ENCODE data around the gene MSH2. TPM values are rescaled to one million over a fixed set of nuclear protein-coding genes. Genes with fewer than 3 reads are reported as not detected.

The MSH2 gene
- total RNA-seq, 1 donor from 2014 or later, result 16.0 TPM

DNA sequence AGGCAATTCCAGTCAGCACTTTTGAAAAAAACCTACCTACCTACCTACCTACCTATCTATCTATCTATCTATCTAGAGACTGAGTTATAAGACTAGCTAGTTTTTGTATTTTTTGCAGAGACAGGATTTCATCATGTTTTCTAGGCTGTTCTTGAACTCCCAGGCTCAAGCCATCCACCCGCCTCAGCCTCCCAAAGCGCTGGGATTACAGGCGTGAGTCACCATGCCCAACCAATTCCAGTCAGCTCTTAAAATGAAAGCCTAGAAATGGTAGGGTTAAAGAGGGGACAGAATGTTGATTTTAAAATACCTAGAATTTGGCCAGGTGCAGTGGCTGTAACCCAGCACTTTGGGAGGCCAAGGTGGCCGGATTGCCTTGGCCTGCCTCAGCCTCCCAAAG lies 19.1 kb downstream of the MSH2 start:
- H4K20me1 ChIP-seq (ENCODE audit: insufficient read depth, low read length), result no peaks in the 10 kb centered on the region
- Mint-ChIP-seq H3K9me3 (ENCODE audit: unreplicated experiment) (no peaks in the 10 kb centered on the region), H3K27me3 (ENCODE audit: low read depth, unreplicated experiment) (no peaks in the 10 kb centered on the region), H3K27ac (ENCODE audit: unreplicated experiment) (no peak overlapping the region), H3K4me1 (ENCODE audit: low read depth, unreplicated experiment) (no peaks in the 10 kb centered on the region), H3K4me3 (ENCODE audit: unreplicated experiment) (no peak overlapping the region), H3K36me3 (ENCODE audit: low read depth, unreplicated experiment) (peaks cover 4% of the 10 kb centered on the region)
- DNase-seq (ENCODE audit: low read depth), result no peak
- no peaks in the 10 kb centered on the region for H3K9me3 ChIP-seq (ENCODE audit: insufficient read depth, low read depth, low read length)
- FAIRE-seq, result no peak
- no peak overlapping the region for H3K9ac ChIP-seq (ENCODE audit: low read length)
- no peak overlapping the region for H3K4me3 ChIP-seq (ENCODE audit: insufficient read depth, low read depth, low read length)
- no peaks in the 10 kb centered on the region for H3K27me3 ChIP-seq (ENCODE audit: insufficient read depth, low read length)
- no peak for TF ChIP-seq EZH2 (IDR thresholded peaks at IDR 0.05; ENCODE audit: insufficient read depth, low read length)
- TF ChIP-seq, protein P1, sequence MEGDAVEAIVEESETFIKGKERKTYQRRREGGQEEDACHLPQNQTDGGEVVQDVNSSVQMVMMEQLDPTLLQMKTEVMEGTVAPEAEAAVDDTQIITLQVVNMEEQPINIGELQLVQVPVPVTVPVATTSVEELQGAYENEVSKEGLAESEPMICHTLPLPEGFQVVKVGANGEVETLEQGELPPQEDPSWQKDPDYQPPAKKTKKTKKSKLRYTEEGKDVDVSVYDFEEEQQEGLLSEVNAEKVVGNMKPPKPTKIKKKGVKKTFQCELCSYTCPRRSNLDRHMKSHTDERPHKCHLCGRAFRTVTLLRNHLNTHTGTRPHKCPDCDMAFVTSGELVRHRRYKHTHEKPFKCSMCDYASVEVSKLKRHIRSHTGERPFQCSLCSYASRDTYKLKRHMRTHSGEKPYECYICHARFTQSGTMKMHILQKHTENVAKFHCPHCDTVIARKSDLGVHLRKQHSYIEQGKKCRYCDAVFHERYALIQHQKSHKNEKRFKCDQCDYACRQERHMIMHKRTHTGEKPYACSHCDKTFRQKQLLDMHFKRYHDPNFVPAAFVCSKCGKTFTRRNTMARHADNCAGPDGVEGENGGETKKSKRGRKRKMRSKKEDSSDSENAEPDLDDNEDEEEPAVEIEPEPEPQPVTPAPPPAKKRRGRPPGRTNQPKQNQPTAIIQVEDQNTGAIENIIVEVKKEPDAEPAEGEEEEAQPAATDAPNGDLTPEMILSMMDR (IDR thresholded peaks at IDR 0.05; ENCODE audit: insufficient read depth, low read depth, low read length), result no peak
- peaks cover 3% of the 10 kb centered on the region for H3K36me3 ChIP-seq (ENCODE audit: insufficient read depth, low read length)
- H3K79me2 ChIP-seq (ENCODE audit: insufficient read depth, low read length), result no peaks in the 10 kb centered on the region
- no peak overlapping the region for H3K27ac ChIP-seq (ENCODE audit: low read depth, low read length)
- peaks cover 4% of the 10 kb centered on the region for H3K4me1 ChIP-seq (ENCODE audit: insufficient read depth, low read length)
- no peak overlapping the region for H2AFZ ChIP-seq (ENCODE audit: low read depth, low read length)
- no peak overlapping the region for H3K4me2 ChIP-seq (ENCODE audit: low read length)

DNA sequence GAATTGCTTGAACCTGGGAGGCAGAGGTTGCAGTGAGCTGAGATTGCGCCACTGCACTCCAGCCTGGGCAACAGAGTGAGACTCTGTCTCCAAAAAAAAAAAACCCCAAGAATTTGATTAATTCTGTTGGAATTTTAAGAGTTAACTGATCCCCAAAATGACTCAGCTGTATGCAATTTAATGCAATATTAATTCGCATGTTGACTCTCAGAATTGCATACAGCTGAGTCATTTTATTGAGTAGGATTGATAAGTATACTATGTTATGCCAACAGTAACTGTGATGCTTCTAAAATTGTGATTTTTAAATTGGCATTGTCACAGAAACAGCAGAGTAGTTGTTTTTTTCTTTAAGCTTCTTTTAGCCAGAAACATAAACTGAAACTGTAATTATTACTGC lies 19.6 kb downstream of the MSH2 start:
- Histone ChIP-seq H3K9ac (ENCODE audit: low read length) (no peak overlapping the region), H3K4me2 (ENCODE audit: low read length) (peak overlapping the region; percentile 17), H3K4me3 (ENCODE audit: insufficient read depth, low read depth, low read length) (no peak overlapping the region), H3K79me2 (ENCODE audit: insufficient read depth, low read length) (no peaks in the 10 kb centered on the region), H3K27ac (ENCODE audit: low read depth, low read length) (peak overlapping the region; percentile 38), H3K9me3 (ENCODE audit: insufficient read depth, low read depth, low read length) (no peaks in the 10 kb centered on the region), H3K27me3 (ENCODE audit: insufficient read depth, low read length) (no peaks in the 10 kb centered on the region), H4K20me1 (ENCODE audit: insufficient read depth, low read length) (no peaks in the 10 kb centered on the region), H3K4me1 (ENCODE audit: insufficient read depth, low read length) (peaks cover 4% of the 10 kb centered on the region), H3K36me3 (ENCODE audit: insufficient read depth, low read length) (peaks cover 3% of the 10 kb centered on the region), H2AFZ (ENCODE audit: low read depth, low read length) (no peak overlapping the region)
- no peak overlapping the region for H3K4me3 Mint-ChIP-seq (ENCODE audit: unreplicated experiment)
- no peaks in the 10 kb centered on the region for H3K9me3 Mint-ChIP-seq (ENCODE audit: unreplicated experiment)
- H3K27ac Mint-ChIP-seq (ENCODE audit: unreplicated experiment), result no peak overlapping the region
- DNase-seq (ENCODE audit: low read depth), result peak; percentile 56
- no peaks in the 10 kb centered on the region for H3K27me3 Mint-ChIP-seq (ENCODE audit: low read depth, unreplicated experiment)
- no peaks in the 10 kb centered on the region for H3K4me1 Mint-ChIP-seq (ENCODE audit: low read depth, unreplicated experiment)
- FAIRE-seq, result no peak
- H3K36me3 Mint-ChIP-seq (ENCODE audit: low read depth, unreplicated experiment), result peaks cover 4% of the 10 kb centered on the region
- no peak for TF ChIP-seq EZH2 (IDR thresholded peaks at IDR 0.05; ENCODE audit: insufficient read depth, low read length)
- TF ChIP-seq, protein P1 (IDR thresholded peaks at IDR 0.05; ENCODE audit: insufficient read depth, low read depth, low read length), result no peak

DNA sequence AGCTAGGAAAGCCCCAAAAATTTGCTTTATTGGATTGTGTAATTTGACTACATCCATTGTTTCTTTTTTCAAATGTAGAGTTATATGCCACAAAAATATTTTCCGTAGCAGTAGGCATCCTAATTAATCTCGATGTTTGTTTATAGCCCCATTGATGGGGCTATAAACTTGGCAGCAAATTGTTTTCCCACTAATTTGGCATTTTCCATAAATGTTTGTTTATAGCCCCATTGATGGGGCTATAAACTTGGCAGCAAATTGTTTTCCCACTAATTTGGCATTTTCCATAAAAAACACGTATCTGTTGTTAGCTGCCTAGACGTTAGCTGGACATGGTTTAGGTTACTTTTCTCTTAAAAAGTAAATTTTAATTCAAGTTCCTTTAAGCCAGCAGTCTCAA lies 23.8 kb downstream of the MSH2 start:
- H3K4me3 Mint-ChIP-seq (ENCODE audit: unreplicated experiment), result no peak overlapping the region
- Histone ChIP-seq H4K20me1 (ENCODE audit: insufficient read depth, low read length) (no peaks in the 10 kb centered on the region), H3K27me3 (ENCODE audit: insufficient read depth, low read length) (no peaks in the 10 kb centered on the region), H3K9ac (ENCODE audit: low read length) (no peak overlapping the region), H3K4me1 (ENCODE audit: insufficient read depth, low read length) (peaks cover 4% of the 10 kb centered on the region), H3K79me2 (ENCODE audit: insufficient read depth, low read length) (no peaks in the 10 kb centered on the region), H3K27ac (ENCODE audit: low read depth, low read length) (no peak overlapping the region), H3K4me2 (ENCODE audit: low read length) (no peak overlapping the region), H3K4me3 (ENCODE audit: insufficient read depth, low read depth, low read length) (no peak overlapping the region), H3K9me3 (ENCODE audit: insufficient read depth, low read depth, low read length) (no peaks in the 10 kb centered on the region), H2AFZ (ENCODE audit: low read depth, low read length) (no peak overlapping the region), H3K36me3 (ENCODE audit: insufficient read depth, low read length) (peaks cover 15% of the 10 kb centered on the region)
- DNase-seq (ENCODE audit: low read depth), result no peak
- peaks cover 4% of the 10 kb centered on the region for H3K36me3 Mint-ChIP-seq (ENCODE audit: low read depth, unreplicated experiment)
- peaks cover 2% of the 10 kb centered on the region for H3K9me3 Mint-ChIP-seq (ENCODE audit: unreplicated experiment)
- no peaks in the 10 kb centered on the region for H3K27me3 Mint-ChIP-seq (ENCODE audit: low read depth, unreplicated experiment)
- no peak for TF ChIP-seq EZH2 (IDR thresholded peaks at IDR 0.05; ENCODE audit: insufficient read depth, low read length)
- TF ChIP-seq, protein P1 (IDR thresholded peaks at IDR 0.05; ENCODE audit: insufficient read depth, low read depth, low read length), result no peak
- no peak overlapping the region for H3K27ac Mint-ChIP-seq (ENCODE audit: unreplicated experiment)
- peaks cover 2% of the 10 kb centered on the region for H3K4me1 Mint-ChIP-seq (ENCODE audit: low read depth, unreplicated experiment)
- no peak for FAIRE-seq

All from astrocyte (in vitro differentiated cells and primary cell).